ENCODE data around the gene ODF2. TPM values are rescaled to one million over a fixed set of nuclear protein-coding genes. Genes with fewer than 3 reads are reported as not detected.

ODF2 gene
- total and polyA plus RNA-seq, 2 experiments from 2014 or later = 17.5 to 26.9 TPM

DNA sequence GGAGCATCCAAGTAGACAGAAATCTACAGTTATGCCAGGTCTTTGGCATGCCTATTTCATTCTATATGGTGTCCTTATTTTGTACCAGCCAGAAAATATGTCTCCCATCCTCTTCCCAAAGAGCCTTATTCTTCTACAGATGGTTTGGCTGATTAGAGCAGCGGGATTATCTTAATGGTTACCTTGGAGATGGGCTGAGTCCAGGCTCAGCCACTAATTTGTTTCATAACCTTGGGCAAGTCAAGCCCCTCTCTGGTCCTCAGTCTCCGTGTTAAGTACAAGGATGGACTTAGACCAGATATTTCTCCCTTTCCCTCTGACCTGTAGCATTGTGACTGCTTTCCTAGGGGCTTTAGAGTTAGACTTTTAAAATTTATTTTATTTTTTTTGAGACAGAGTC is 37.6 kb downstream of the ODF2 start:
- Mint-ChIP-seq H3K4me1 (no peaks in the 10 kb centered on the region; the same call in 2 of the 3 replicates), H3K4me3 (no peak overlapping the region), H3K36me3 (ENCODE audit: low read depth) (peaks cover 10% of the 10 kb centered on the region), H3K27me3 (ENCODE audit: insufficient read depth, low read depth, poor library complexity) (peaks cover 4% of the 10 kb centered on the region), H3K9me3 (no peaks in the 10 kb centered on the region), H3K27ac (no peak overlapping the region)
- Histone ChIP-seq H3K27ac (ENCODE audit: low read depth) (no peak overlapping the region), H3F3A (replicated peaks; ENCODE audit: low read depth) (0 out of 2 replicates have a peak, but pooled peaks cover 2% of the 10 kb centered on the region), H3K4me1 (ENCODE audit: insufficient read depth) (no peaks in the 10 kb centered on the region), H3K4me3 (no peak overlapping the region), H3K9me2 (ENCODE audit: insufficient read depth) (no peaks in the 10 kb centered on the region), H3K36me3 (ENCODE audit: insufficient read depth) (peaks cover 6% of the 10 kb centered on the region; the same call in 1 of the 2 replicates), H3K4me2 (no peak overlapping the region), H4K20me1 (replicated peaks; ENCODE audit: insufficient read depth) (no peaks in the 10 kb centered on the region; the same call in 1 of the 2 replicates), H3K27me3 (ENCODE audit: insufficient read depth) (no peaks in the 10 kb centered on the region), H3K79me2 (replicated peaks; ENCODE audit: insufficient read depth) (no peaks in the 10 kb centered on the region), H2AFZ (no peak overlapping the region)
- DNase-seq (ENCODE audit: low spot score) (no peak), ATAC-seq (no peak)
- TF ChIP-seq STAT1 (IDR thresholded peaks at IDR 0.05; ENCODE audit: unreplicated experiment) (no peak), EZH2phosphoT487 (IDR thresholded peaks at IDR 0.05; ENCODE audit: unreplicated experiment) (no peak), ZNF114 (CRISPR knock-in tag; IDR thresholded peaks at IDR 0.05) (no peak), EZH2 (IDR thresholded peaks at IDR 0.05; ENCODE audit: low read depth, unreplicated experiment) (no peak), JUNB (IDR thresholded peaks at IDR 0.05; ENCODE audit: unreplicated experiment) (no peak)
- TF ChIP-seq, protein P1, sequence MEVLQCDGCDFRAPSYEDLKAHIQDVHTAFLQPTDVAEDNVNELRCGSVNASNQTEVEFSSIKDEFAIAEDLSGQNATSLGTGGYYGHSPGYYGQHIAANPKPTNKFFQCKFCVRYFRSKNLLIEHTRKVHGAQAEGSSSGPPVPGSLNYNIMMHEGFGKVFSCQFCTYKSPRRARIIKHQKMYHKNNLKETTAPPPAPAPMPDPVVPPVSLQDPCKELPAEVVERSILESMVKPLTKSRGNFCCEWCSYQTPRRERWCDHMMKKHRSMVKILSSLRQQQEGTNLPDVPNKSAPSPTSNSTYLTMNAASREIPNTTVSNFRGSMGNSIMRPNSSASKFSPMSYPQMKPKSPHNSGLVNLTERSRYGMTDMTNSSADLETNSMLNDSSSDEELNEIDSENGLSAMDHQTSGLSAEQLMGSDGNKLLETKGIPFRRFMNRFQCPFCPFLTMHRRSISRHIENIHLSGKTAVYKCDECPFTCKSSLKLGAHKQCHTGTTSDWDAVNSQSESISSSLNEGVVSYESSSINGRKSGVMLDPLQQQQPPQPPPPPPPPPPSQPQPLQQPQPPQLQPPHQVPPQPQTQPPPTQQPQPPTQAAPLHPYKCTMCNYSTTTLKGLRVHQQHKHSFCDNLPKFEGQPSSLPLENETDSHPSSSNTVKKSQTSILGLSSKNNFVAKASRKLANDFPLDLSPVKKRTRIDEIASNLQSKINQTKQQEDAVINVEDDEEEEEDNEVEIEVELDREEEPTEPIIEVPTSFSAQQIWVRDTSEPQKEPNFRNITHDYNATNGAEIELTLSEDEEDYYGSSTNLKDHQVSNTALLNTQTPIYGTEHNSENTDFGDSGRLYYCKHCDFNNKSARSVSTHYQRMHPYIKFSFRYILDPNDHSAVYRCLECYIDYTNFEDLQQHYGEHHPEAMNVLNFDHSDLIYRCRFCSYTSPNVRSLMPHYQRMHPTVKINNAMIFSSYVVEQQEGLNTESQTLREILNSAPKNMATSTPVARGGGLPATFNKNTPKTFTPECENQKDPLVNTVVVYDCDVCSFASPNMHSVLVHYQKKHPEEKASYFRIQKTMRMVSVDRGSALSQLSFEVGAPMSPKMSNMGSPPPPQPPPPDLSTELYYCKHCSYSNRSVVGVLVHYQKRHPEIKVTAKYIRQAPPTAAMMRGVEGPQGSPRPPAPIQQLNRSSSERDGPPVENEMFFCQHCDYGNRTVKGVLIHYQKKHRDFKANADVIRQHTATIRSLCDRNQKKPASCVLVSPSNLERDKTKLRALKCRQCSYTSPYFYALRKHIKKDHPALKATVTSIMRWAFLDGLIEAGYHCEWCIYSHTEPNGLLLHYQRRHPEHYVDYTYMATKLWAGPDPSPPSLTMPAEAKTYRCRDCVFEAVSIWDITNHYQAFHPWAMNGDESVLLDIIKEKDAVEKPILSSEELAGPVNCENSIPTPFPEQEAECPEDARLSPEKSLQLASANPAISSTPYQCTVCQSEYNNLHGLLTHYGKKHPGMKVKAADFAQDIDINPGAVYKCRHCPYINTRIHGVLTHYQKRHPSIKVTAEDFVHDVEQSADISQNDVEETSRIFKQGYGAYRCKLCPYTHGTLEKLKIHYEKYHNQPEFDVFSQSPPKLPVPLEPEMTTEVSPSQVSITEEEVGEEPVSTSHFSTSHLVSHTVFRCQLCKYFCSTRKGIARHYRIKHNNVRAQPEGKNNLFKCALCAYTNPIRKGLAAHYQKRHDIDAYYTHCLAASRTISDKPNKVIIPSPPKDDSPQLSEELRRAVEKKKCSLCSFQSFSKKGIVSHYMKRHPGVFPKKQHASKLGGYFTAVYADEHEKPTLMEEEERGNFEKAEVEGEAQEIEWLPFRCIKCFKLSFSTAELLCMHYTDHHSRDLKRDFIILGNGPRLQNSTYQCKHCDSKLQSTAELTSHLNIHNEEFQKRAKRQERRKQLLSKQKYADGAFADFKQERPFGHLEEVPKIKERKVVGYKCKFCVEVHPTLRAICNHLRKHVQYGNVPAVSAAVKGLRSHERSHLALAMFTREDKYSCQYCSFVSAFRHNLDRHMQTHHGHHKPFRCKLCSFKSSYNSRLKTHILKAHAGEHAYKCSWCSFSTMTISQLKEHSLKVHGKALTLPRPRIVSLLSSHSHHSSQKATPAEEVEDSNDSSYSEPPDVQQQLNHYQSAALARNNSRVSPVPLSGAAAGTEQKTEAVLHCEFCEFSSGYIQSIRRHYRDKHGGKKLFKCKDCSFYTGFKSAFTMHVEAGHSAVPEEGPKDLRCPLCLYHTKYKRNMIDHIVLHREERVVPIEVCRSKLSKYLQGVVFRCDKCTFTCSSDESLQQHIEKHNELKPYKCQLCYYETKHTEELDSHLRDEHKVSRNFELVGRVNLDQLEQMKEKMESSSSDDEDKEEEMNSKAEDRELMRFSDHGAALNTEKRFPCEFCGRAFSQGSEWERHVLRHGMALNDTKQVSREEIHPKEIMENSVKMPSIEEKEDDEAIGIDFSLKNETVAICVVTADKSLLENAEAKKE (CRISPR knock-in tag; IDR thresholded peaks at IDR 0.05) = no peak

Measured in GM23338 (cell line).